Neural cell (in vitro differentiated cells): Measurements from ENCODE around the gene BLTP1.

Experiments used
- CTCF ChIP-seq: fragments of 450-650 bp; IDR thresholded peaks from 2 replicates; pipeline ENCODE4 v1.5.1; 2014; ENCODE audit warnings: antibody characterized with exemption, mild to moderate bottlenecking, moderate library complexity; ENCODE audit not compliant: poor library complexity, severe bottlenecking
- TAF1 ChIP-seq: IDR thresholded peaks from 2 replicates; pipeline ENCODE4 v1.6.1; 2012; ENCODE audit warnings: low read depth

DNA sequence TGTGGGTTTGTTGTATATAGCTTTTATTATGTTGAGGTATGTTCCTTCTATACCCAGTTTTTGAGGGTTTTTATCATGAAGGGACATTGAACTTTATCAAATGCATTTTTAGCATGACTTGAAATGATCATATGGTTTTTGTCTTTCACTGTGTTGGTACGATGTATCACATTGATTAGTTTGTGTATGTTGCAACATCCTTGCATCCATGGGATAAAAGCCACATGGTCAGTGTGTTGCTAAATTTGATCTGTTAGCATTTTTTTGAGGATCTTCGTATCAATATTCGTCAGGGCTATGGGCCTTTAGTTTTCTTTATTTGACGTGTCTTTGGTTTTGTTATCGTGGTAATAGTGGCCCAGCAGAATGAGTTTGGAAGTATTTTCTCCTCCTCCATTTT lies 11.3 kb upstream of the BLTP1 start:
- TF ChIP-seq CTCF (no peak), TAF1 (no peak)
